Middle frontal gyrus (tissue), 1 donor: ENCODE results near the gene PRPF31.
A peak's percentile ranks its signal among the peaks of the same experiment; 100 is the strongest.
"Not testable (repeated sequence)": the region's sequence is repeated elsewhere in the genome, so short reads cannot be mapped to it uniquely, and the experiment has no call there.

Source experiments
- DNase-seq: peaks from one replicate; pipeline ENCODE4 v3.0.0-alpha.2; 2015; ENCODE audit warnings: low spot score; ENCODE audit errors: extremely low spot score

The PRPF31 gene

DNA sequence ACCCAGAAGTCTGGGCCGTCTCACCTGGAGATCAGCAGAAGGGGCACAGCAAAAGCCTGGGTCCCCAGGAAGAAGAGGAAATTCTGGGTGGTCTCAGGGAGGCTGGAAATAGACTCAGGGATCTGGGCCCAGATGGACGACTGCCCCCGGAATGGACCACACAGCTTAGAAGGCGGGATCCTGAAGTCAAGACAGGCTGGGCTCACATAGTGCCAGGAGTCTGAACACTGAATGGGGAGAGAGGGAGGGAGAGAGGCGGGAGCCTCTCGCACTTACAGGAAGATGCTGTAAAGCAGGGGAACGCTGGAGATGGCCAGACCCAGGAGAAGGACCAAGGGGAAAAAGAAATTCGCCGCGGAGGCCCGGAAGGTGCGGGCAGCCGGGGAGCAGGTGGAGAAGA is 45.3 kb downstream of the PRPF31 start:
- no peak for DNase-seq

- DNase-seq = peak; percentile 4
Observed at GRCh38 chr19:54162241-54162805, 46.8 kb downstream of the PRPF31 start.

GRCh38 chr19:54162884-54163283 is 47.3 kb downstream of the PRPF31 start:
- DNase-seq = no peak

DNA sequence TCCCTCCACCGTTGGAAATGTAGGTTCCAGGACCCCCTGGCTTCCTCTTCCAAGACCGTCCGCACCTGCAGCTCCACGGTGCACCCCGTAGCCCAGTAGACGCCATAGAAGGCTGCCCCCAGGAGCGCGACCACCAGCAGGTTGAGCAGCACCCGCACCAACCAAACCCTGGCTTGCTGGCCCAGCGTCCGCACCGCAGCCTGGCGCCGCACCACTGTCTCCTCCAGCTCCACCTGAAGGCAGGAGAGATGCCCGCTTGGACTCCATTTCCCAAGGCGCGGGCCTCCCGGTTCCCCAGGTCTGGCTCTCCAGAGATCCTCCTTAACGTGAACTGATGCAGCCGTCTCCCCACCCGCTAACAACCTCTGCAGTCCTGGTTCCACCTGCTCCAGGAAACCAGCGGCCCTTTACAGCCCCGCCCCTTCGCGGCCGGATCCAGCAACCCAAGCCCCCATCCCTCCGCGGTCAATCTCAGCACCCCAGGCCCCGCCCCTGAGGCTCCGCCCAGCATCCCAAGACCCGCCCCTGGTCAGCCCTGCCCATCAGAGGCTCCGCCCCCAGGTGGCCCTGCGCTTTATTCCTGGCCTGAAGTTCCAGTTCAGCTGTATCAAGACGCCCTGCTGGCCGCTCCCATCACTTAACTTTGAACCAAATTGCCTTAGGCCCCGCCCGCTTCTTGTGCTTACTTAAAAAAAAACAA is 49.0 kb downstream of the PRPF31 start:
- no peak for DNase-seq

GRCh38 chr19:54165222-54165621 is 49.7 kb downstream of the PRPF31 start:
- no peak for DNase-seq

- DNase-seq = peak; percentile 60
Observed at GRCh38 chr19:54168174-54168917, 52.8 kb downstream of the PRPF31 start.

- no peak for DNase-seq
Observed at GRCh38 chr19:54169149-54169740, 53.7 kb downstream of the PRPF31 start.

DNA sequence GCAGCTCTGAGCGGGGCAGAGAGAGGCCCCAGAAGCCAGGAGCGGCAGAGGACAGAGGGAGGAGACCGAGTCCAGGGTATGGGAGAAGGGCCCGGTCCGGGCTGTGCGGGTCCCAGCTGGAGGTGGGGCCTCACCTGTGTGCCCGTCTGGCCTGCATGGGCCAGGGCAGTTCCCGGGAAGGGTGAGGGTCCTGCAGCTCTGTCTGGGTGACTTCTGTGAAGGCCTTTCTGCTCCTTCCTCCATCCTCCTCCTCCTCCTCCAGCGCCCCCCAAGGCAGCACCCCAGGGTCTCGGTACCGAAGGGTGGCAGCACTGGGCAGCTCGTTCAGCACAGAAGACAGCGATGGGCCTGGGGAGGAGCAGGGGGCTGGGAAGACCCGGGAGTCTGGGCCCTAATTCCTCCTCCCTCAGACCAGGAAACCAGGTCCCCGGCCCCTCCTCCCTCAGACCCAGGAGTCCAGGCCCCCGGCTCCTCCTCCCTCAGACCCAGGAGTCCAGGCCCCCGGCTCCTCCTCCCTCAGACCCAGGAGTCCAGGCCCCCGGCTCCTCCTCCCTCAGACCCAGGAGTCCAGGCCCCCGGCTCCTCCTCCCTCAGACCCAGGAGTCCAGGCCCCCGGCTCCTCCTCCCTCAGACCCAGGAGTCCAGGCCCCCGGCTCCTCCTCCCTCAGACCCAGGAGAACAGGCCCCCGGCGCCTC is 56.3 kb downstream of the PRPF31 start:
- not testable (repeated sequence) for DNase-seq

GRCh38 chr19:54172471-54173358 is 57.2 kb downstream of the PRPF31 start, which contains the start of gene TMC4:
TMC4 (minus strand) TSS chr19:54173160; CDS start chr19:54173117, 43 bp downstream.
- no peak for DNase-seq

GRCh38 chr19:54173359-54173699 is 57.8 kb downstream of the PRPF31 start:
- no peak for DNase-seq

GRCh38 chr19:54173951-54174834 is 58.6 kb downstream of the PRPF31 start:
- DNase-seq = no peak

DNA sequence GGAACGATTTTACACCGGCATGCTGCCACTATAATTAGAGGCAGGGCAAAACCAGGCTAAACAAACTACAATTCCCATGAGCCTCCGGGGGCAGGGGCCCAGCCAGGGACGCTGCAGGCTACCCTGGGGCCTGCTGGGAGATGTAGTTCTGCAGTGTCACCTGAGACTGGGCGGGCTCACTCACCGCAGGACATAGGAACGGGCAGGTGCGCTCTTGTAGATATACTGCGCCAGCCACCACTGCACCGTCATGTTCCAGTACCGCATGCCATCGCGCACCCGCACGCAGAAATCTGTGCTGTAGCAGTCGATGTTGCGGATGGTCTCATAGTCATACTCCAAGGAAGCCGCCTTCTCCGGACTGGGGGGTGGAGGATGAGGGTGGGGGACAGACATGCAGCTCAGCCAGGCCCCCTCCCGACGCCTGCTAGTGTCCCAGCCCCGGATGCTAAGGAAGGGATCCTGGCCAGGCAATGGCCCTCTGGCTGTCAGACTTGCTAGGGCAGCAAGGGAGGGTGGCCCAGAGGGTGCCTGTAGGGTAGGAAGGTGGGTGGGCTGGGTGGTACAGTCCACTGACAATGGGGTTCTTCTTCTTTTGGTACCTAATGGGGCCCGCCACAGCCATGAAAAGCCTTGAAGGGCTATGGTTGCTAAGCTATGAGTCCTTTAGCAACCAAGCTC is 63.2 kb downstream of the PRPF31 start:
- no peak for DNase-seq

GRCh38 chr19:54179262-54179852 is 63.8 kb downstream of the PRPF31 start:
- no peak for DNase-seq

- no peak for DNase-seq
Observed at GRCh38 chr19:54179921-54180461, 64.4 kb downstream of the PRPF31 start.

DNA sequence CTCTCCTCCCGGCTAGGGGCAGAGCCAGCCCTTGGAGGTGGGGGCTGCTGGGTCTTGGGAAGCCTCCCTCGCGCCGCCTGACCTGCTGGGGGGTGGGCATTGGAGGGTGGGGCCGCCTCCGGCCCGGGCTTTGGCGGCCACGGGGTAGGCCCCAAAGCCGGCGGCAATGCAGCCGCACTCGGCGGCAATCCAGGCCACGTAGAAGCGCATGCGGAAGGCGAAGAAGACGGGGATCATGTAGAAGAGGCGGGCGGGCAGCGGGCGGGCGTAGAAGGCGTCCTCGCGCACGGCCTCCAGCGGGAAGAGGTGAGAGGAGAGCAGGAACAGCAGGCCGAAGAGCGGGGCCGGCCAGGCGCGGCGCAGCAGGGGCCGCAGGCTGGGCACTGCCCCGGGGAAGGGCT is 65.1 kb downstream of the PRPF31 start:
- no peak for DNase-seq
